WERI-Rb-1 (cell line): ENCODE measurements around the gene SRSF7.

Experiments
- DNase-seq: peaks from one replicate; pipeline ENCODE4 v3.0.0-alpha.2; 2020
- H3K27ac ChIP-seq: fragments of 250-450 bp; sonication (Bioruptor Pico); 2 replicates; pipeline ENCODE4 v1.5.1; 2020; ENCODE audit warnings: mild to moderate bottlenecking, moderate library complexity
- H3K27me3 ChIP-seq: fragments of 250-450 bp; sonication (Bioruptor Pico); 2 replicates; pipeline ENCODE4 v1.5.1; 2021; ENCODE audit warnings: mild to moderate bottlenecking, low read depth, moderate library complexity; ENCODE audit not compliant: insufficient read depth, severe bottlenecking
- H3K36me3 ChIP-seq: fragments of 250-450 bp; sonication (Bioruptor Pico); 2 replicates; pipeline ENCODE4 v1.5.1; 2020; ENCODE audit warnings: mild to moderate bottlenecking, moderate library complexity
- H3K4me3 ChIP-seq: 2 replicates; pipeline ENCODE4 v1.5.1; 2011; ENCODE audit warnings: low read depth, mild to moderate bottlenecking, control low read depth, low read length
- H3K9me3 ChIP-seq: fragments of 250-450 bp; sonication (Bioruptor Pico); 2 replicates; pipeline ENCODE4 v1.5.1; 2021; ENCODE audit warnings: mild to moderate bottlenecking, moderate library complexity; ENCODE audit not compliant: severe bottlenecking
- CTCF ChIP-seq: IDR thresholded peaks from 2 replicates; pipeline ENCODE4 v1.5.1; 2011; ENCODE audit warnings: low read depth, mild to moderate bottlenecking, control low read depth, inconsistent platforms, low read length

The SRSF7 gene

GRCh38 chr2:38733300-38733971, 17.7 kb downstream of the SRSF7 start:
- H3K4me3 ChIP-seq, result no peak overlapping the region
- H3K9me3 ChIP-seq, result no peaks in the 10 kb centered on the region
- H3K27me3 ChIP-seq, result no peaks in the 10 kb centered on the region
- H3K36me3 ChIP-seq, result peaks cover 61% of the 10 kb centered on the region
- peak overlapping the region; percentile 69 for H3K27ac ChIP-seq
- TF ChIP-seq CTCF, result no peak
- peak; percentile 58 for DNase-seq

GRCh38 chr2:38731684-38732221, 19.4 kb downstream of the SRSF7 start:
- no peak for DNase-seq
- Histone ChIP-seq H3K4me3 (no peak overlapping the region), H3K27me3 (no peaks in the 10 kb centered on the region), H3K27ac (no peak overlapping the region), H3K9me3 (no peaks in the 10 kb centered on the region), H3K36me3 (peaks cover 45% of the 10 kb centered on the region)
- no peak for TF ChIP-seq CTCF

- Histone ChIP-seq H3K27ac (no peak overlapping the region), H3K36me3 (peaks cover 40% of the 10 kb centered on the region), H3K27me3 (no peaks in the 10 kb centered on the region), H3K4me3 (no peak overlapping the region), H3K9me3 (no peaks in the 10 kb centered on the region)
- TF ChIP-seq CTCF, result no peak
- no peak for DNase-seq
Measured at GRCh38 chr2:38731090-38731489, 20.1 kb downstream of the SRSF7 start.

- no peak for TF ChIP-seq CTCF
- Histone ChIP-seq H3K36me3 (peaks cover 25% of the 10 kb centered on the region), H3K9me3 (no peaks in the 10 kb centered on the region), H3K4me3 (no peak overlapping the region), H3K27ac (no peak overlapping the region), H3K27me3 (no peaks in the 10 kb centered on the region)
- DNase-seq, result no peak
Measured at GRCh38 chr2:38728694-38729093, 22.5 kb downstream of the SRSF7 start.

GRCh38 chr2:38727661-38728060, 23.5 kb downstream of the SRSF7 start:
- Histone ChIP-seq H3K27ac (no peak overlapping the region), H3K27me3 (no peaks in the 10 kb centered on the region), H3K36me3 (peaks cover 23% of the 10 kb centered on the region), H3K4me3 (no peak overlapping the region), H3K9me3 (no peaks in the 10 kb centered on the region)
- no peak for DNase-seq
- TF ChIP-seq CTCF, result no peak

- H3K27me3 ChIP-seq, result no peaks in the 10 kb centered on the region
- peaks cover 3% of the 10 kb centered on the region for H3K9me3 ChIP-seq
- H3K27ac ChIP-seq, result no peak overlapping the region
- H3K36me3 ChIP-seq, result no peaks in the 10 kb centered on the region; the same call in none of the 2 replicates
- no peak for TF ChIP-seq CTCF
- no peak for DNase-seq
- H3K4me3 ChIP-seq, result no peak overlapping the region
Measured at GRCh38 chr2:38723173-38723572, 28.0 kb downstream of the SRSF7 start.
